HG02678 (cell line): ENCODE data around the gene PCSK6.
"Not testable (repeated sequence)": the region's sequence is repeated elsewhere in the genome, so short reads cannot be mapped to it uniquely, and the experiment has no call there.

Experiments used
- ATAC-seq: cut with Tn5 transposase; IDR thresholded peaks from one replicate; pipeline ENCODE4 v1.9.1; 2021; ENCODE audit warnings: mild to moderate bottlenecking, moderate library complexity; ENCODE audit not compliant: unreplicated experiment

The PCSK6 gene

DNA sequence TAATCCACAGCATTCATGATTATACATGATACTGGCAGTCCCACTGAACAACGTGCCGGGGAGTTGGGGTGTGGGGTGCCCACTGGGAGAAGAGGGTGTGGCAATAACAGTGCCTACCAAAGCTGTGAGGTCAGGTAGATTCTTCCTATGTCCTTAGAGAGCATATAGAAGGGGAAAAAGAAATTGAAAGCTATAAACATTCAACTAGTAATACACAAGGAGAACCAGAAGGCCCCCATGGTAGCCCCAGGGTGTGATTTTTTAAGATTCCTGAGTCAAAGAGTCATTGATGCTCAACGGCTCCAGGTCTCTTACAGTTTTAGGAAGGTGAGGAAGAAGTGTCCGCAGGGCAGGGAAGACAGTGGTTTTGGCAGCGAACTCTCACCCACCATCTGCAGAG lies 25.8 kb downstream of the PCSK6 start:
- not testable (repeated sequence) for ATAC-seq

DNA sequence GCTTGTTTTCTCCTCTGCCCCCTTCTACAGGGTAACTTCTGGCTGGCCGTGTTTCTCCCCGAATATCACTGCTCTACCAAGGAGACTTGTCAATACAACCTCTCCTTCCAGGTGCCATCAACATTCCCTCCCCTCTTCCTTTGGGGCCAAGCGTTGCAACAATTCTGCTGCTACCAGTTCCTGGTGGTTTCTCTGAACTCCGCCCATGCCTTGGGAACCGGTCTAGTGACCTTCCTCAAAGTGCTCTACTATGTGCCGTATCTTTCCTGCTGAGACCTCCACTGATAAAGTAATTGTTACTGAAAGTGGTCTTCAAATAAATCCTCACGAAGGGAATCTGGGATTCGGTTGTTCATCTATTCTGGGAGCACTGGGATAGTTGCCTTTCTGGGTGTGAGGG lies 26.2 kb downstream of the PCSK6 start:
- ATAC-seq, result no peak

DNA sequence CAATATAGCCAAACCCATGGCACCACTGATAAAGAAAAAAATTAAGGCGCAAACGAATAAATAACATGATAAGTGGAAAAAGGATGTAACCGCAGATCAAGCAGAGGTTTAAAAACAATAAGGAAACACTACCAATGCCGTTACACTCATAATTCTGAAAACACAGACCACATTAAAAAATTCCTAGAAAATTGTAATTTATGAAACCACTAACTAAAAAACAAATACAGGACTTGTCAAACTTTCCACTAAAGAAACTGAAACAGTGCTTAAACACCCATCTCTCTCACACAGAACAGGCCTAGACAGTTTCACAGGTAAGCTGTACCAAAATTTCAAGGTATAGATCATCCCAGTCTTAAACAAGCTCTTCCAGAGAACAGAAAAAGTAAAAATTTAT lies 28.4 kb downstream of the PCSK6 start:
- no peak for ATAC-seq

DNA sequence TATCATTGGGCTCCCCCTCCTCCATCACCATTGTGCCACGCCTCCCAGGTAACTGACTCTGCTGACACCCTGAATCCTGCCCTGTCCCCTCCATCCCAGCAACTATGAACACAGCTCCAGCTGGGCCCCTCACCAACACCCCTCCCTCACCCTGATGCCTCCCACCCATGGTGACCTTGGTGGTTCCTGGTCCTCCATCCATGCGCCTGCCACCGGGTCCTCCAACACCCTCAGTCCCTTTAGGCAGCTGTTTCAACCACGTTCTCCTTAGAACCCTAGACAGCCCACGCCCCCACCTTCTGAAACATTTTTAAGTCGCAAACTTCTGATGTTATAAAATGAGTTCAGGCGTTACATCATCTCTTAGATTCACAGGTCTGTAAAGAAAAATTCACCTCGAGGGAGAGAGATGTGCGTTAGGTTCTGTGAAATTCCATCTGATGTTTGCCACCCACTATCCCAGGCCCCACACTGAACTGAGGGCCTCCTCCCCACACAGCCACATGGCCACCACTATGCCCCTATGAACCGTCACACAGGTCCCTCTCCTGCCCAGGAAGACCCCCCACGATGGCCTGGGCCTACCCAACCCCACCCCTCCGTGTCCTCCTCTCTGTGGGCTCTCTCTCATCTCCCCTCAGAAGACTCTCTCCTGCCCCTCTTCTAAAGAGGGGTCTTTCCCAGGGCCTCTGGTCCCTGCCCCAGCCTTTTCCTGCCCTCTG lies 29.8 kb downstream of the PCSK6 start:
- ATAC-seq, result no peak

DNA sequence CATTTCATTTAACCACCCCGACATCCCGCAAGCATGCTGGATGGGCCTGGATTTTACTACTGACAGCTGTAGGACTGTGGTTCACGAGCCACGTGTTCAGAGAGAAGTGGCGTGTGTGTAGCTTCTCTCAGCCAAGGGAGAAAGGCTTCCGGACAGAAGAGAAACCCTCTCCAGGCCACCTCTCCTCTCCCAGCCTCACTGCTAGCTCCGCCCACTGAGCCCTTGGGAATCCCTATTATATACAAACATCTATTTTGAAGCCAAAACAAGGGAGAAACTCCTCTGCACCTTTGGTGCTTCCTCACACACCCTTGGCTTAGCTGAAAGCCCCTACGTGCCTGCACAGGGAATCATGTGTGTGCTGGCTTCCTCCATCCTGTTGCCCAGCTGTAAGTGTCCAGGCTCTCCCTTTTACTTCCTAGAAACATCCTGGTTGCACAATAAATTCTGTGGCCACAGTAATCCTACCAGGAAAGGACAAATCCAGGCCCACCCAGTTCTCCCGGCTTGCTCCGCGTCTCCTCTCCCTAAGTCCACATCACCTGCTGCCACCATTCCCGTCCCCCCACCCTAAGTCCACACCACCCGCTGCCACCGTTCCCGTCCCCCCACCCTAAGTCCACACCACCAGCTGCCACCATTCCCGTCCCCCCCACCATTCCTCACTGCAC lies 30.5 kb downstream of the PCSK6 start:
- ATAC-seq, result no peak

DNA sequence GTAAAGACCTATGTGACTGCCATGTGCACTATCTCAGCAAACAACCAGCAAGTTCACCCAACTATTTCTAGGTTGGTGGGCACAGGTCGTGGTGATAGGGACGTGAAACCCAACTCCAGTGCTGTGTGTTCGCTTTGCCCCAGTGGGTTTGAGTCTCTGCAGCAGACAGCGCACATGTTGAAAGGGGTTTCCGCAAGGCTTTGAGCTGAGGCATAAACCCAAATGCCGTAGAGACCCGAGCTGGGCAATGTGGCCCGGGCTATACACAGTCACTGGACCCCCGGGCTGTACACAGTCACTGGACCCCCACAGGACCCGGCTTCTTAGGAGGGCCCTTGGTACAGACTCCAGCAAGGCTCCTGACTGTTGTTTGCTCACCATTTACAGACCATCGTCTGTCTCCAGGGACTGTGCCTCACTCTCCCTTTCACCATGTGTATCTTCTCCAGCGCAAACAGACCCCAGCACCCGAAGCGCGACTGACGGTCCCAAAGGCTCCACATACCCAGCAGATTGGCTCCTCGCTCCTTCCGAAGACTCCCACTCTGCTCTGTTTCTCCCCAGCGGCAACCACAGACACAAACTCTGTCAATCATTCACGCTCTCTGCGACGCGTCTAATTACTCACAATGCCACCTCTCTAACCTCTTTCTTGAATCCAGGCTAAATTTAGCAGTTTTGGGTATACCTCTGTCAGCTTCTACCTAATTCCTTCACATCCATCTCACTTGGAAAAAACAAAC lies 31.2 kb downstream of the PCSK6 start:
- ATAC-seq, result no peak

DNA sequence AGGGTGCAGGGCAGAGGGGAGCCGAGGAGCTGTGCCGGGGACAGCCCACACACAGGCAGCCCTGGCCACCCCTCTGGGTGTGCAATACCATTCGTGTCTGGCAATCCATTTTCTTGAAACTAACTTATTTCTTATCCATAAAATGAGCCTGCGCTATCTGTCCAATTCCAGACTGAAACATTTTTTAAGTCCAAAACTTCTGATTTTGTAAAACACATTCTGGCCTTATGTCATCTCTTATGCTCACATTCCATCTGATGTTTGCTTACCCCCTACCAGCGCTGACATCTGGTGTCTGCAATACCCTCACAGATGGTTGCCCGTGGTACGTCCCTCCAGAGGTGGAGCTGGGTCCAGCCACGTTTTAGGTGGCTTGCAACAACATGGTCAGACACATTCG lies 31.8 kb downstream of the PCSK6 start:
- ATAC-seq, result no peak

DNA sequence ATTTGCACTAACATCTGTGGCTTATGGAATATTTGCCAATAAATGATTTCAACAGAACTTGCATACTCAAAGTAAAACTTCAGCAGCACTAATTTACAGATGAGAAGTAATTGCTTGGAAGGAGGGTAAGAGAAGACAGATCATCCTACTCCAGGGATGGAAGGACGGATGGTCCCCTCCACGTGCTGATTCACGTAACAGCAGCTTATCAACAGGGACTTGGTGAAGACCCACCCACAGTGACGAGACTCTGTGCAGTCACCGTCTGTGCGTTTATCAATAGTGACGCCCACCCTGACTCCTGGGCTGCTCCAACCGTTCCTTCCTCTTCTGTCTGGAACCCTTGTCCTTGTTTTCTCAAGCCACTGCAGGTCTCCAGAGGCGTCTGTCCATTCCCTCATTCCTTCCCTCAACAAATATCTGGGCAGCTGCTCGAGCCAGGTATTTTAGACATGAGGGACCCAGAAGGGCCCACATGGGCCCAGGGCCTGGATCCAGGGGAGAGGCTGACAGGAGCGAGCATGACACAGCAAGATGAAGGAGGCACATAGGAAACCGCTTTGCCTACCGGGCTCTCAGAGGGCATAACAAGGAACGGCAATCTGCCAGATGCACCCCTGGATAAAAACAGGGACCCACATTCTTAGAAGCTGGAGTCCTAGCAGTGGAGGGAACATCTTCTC lies 33.3 kb downstream of the PCSK6 start:
- ATAC-seq, result no peak

DNA sequence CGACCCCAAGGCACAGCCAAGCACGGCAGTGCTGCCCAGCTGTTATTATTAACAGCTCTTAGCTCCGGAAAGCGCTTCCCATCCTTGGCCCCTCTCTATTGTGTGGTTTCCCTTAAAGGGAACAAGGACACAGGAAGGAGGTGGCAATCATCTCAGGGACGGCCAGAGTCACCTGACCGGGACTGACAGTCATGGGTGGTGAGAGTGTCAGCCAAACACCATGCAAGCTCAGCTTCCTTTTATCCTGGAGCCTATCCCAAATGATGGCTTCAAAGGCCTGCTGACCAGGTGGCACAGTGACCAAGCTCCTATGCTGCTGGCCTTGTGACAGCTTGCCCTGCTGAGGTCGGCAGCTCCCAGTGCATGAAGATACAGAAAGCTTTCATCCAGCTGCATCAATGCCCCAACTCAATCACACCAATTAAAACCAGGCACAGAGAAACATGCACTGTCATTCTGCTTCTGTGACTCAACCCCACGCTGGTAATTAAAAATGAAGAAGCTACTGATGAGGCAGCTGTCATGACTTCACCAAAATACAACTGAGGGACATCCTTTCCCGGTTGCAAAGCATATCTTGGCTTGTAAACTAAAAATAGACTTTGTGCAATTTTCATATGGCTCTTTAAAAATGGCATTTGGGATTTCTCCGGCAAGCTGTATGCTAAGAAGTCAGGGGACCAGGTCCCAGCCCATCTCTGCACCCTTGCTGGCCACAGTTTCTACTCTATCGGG lies 34.0 kb downstream of the PCSK6 start:
- no peak for ATAC-seq

DNA sequence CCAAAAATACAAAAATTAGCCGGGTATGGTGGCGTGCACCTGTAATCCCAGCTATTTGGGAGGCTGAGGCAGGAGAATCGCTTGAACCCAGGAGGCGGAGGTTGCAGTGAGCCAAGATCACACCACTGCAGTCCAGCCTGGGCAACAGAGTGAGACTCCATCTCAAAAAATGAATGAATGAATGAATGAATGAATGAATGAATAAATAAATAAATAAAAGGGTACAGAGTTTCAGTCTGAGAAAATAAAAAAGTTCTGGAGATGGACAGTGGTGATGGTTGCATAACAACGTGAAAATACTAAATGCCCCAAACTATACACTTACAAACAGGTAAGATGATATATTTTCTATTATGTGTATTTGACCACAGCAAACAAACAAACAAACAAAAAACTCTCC lies 34.7 kb downstream of the PCSK6 start:
- not testable (repeated sequence) for ATAC-seq

DNA sequence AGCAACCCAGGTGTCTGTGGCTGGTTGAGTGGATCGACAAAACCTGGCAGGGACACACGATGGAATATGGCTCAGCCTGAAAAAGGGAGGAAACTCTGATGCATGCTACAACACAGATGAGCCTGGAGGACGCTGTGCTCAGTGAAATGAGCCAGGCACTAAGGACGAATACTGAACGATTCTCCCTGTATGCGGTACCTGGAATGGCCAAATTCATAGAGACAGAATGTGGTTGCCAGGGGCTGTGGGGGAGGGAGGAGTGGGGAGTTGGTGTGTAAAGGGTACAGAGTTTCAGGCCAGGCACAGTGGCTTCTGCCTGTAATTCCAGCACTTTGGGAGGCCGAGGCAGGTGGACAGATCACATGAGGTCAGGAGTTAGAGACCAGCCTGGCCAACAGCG lies 35.1 kb downstream of the PCSK6 start:
- ATAC-seq, result no peak

DNA sequence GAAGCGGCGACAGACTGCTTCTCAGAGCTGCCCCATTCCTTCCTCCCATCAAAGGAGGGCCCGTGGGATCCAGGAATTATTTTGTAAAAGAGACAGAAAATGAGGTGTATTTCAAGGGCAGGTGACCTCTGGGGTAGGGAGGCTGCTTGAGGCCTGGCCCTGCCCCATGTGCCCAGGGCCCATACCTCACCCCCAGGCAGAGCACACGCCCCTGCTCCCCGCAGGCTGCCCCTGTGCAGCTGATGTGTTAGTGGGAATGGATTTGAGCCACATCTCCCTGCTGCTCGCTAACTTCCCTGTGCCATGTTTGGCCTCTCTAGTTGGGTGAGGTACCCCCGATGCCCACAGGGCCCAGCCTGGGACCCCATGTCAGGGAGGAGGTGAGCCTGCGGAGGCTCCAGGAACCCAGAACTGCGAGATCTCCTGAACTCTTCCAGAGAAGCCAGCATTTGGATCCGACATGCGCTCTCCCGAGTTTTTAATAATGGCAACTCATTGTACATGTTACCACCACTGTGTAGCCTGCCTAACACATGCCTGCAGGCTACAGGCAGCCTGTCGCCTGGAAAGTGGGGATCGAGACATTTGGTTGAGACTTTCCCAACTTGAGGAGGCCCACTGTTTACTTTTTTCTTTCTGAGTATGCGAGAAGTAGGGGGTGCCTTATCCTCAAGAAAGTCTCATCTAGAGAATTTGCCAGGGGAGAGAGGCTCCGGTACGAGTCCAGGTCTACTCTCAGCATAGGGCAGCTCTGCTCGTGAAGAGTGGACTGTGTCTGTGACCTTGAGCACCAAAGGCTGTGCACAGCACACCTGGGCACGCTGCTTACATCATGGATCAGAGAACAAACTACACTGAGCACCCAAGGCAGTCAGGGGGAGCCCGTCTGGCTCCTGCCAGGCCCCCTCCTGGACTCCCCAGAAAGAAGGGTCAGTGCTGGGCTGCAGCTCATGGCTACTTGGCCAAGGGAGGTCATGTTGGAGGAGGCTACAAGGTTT lies 36.1 kb downstream of the PCSK6 start:
- no peak for ATAC-seq

DNA sequence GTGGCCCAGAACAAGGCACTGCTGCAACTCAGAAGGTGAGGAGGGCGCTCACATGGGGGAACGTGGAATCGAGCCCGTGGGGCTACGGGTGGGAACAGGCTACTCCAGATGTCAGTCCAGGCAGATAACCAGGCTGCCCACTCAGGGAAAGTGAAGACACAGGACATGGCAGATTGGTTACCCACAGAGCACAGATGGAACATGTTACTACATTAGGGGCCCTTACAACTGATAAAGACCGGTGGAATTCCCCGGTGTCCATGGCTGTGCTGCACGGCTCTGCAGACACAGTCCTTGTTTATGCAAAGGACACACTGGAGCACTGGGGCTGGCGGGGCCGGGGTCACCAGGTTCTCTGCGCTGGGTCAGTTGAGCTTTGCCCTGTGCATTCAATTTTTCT lies 36.9 kb downstream of the PCSK6 start:
- no peak for ATAC-seq

DNA sequence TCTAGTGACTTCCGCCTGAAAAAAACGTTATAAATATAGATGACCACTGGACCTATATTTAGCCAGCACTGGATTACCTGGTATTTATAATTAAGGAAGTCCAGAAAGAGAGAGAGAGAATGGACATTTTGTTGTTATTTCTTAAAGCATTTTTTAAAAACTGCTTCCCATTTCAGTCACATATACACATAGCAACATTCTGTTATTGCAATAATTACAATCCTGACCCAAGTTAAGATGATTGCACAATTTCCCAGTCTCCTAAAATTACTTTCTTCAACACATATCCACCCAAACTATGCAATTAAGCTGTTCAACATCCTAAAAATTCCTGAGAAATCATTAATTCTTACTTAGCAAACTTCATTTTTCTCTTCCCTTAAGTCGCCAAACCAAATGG lies 37.7 kb downstream of the PCSK6 start:
- ATAC-seq, result no peak

DNA sequence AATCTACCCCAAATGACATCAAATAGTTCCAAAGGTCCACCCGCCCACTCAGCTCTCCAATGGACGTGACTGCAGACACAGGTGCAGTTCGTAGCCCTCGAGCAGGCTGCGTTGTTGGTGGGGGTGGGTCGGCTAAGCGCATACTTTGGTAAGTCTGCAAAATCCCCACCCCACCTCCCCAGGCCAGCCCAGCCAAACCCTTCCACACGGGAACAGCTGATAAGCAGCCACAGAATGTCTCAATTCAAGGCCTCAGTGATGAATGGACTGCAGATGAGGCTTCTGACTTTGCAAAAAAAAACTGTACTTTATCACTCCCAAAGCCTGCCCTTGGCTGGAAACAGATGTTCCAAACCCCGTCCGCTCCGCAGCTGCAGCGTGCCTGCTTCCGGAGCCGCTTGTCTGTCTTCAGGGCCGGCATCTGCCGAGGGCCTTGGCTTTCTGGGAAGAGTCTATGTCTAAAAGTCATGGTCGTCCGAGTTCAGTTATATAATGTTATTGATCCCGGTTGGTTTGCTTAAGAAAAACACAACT lies 38.2 kb downstream of the PCSK6 start:
- no peak for ATAC-seq

DNA sequence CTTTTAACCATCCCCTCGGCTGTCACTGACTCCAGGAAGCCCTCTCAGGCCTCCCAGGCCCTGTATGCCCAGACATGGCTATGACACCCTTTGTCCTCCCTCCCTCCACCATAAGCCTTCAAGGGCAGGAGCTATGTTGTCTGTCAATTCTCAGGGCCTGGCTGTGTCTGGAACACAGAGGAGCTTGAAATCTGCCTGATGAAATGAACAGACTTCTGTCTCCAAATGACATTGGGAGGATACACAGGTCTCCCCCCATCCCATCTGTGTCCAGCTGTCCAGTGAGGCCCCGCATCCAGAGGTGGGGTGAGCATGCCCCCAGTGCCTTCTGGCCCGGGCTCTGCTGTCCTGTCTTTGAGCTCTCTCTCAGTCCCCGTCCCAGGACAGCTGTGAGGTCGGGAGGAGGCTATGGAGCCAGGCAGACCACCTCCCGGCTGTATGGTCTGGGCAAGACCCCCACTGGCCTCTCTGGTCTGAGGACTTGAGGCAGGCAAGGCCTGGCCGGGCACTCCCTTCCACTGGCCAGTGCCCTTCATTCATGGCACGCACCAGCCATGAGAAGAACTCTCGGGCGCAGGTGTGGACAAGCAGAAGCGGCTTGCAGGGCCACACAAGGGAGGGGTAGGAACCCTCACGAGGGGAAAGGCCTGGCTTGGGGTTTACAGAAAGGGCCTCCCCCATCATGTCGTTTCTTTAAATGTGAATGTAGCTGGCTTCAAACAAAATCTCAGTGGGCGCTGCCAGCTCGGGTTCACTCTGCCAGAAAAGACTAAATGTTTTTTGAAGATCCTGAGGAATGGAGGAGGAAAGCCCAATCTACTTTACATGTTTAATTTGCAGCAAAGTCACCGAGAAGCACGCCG lies 38.9 kb downstream of the PCSK6 start:
- ATAC-seq, result no peak

DNA sequence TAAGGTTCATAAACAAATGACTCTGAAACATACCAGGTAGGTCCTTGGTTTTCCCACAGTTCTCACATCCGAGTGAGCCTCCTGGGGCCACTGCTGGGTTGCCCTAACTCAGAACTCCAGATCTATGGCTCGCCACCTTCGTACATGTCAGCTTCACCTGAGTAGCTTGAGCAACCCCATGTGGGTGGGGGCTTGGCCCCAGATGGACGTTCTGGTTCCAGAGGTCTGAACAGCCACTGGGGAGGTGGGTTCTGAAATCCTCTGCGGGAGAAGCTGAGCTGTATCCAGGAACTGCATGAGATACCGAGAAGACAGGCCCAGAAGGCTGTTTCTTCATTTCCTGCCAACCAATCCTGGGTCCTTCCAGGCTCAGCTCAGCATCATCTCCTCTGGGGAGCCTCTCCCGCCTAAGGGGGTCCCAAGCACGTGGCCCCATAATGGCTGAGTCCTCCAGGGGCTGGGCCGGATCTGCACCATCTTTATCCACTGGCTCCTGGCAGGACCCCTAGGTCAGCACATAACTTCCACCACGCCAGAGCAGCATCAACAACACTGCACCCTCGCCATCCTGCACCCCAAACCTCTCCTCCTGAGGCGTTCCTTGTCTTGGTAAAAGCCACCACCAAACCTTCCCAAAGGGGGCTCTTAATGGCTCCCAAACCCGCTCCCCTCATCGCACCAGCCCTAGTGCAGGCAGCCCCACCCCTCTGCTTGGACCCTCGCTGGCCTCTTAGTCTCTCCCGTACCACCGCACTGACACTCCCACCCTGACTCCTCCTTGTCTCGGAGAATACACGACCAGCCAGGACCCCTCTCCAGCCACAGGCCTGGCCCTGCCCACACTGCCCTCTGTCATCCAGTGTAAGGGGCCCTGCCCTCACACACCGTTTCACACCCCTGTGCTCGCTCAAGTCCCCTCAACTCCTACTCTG lies 39.8 kb downstream of the PCSK6 start:
- no peak for ATAC-seq
